Vagina (tissue), 2 donors: Measurements from ENCODE around the gene CEMIP.

ENCODE experiments used
- CTCF ChIP-seq, 3 experiments: fragments of 450-650 bp in 2 of 3; fragments of 200-600 bp in 1 of 3; sonication (generic) in 1 of 3; IDR thresholded peaks; one replicate each; pipeline ENCODE4 v1.5.1; 2017 to 2019; ENCODE audit warnings: antibody characterized with exemption in 3 of 3, mild to moderate bottlenecking in 2 of 3, moderate library complexity in 2 of 3
- POLR2A ChIP-seq, 2 donors: fragments of 450-650 bp; IDR thresholded peaks; one replicate each; pipeline ENCODE4 v1.6.1; 2017; ENCODE audit warnings: antibody characterized with exemption in 2 of 2, mild to moderate bottlenecking in 2 of 2, moderate library complexity in 2 of 2
- POLR2AphosphoS5 ChIP-seq, 2 donors: sonication (generic); formaldehyde crosslinking; IDR thresholded peaks; one replicate each; pipeline ENCODE4 v1.9.0; 2017; ENCODE audit warnings: antibody characterized with exemption in 2 of 2, mild to moderate bottlenecking in 2 of 2, low read depth in 1 of 2; ENCODE audit not compliant: insufficient read depth in 1 of 2

- no peak for TF ChIP-seq POLR2AphosphoS5 (IDR thresholded peaks at IDR 0.05; ENCODE audit: insufficient read depth in 1 of 2, low read depth in 1 of 2)
- no peak for TF ChIP-seq POLR2A (IDR thresholded peaks at IDR 0.05)
- TF ChIP-seq CTCF (IDR thresholded peaks at IDR 0.05), result no peak
Measured at GRCh38 chr15:80906159-80906766, 127.1 kb downstream of the CEMIP start.
